ENCODE results near the gene MTMR4.
"Not testable (repeated sequence)": the region's sequence is repeated elsewhere in the genome, so short reads cannot be mapped to it uniquely, and the experiment has no call there.

DNA sequence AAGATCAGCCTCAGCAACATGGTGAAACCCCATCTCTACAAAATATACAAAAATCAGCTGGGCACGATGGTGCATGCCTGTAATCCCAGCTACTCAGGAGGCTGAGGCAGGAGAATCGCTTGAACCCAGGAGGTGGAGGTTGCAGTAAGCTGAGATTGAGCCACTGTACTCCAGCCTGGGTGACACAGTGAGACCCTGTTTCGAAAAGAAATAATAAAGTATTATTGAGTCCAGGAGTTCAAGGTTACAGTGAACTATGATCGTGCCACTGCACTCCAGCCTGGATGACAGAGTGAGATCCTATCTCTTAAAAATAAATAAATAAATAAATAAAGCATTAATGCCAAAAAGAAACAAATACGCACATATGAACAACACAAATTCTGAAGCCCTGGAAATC is 32.6 kb downstream of the MTMR4 start:
- not testable (repeated sequence) for TF ChIP-seq POLR2A (IDR thresholded peaks at IDR 0.05; ENCODE audit: low read length); GATA1 (IDR thresholded peaks at IDR 0.05; ENCODE audit: low read depth, low read length)

Measured in erythroblast (primary cell).